ENCODE results near the gene SMIM13.
"Not testable (repeated sequence)": the region's sequence is repeated elsewhere in the genome, so short reads cannot be mapped to it uniquely, and the experiment has no call there.

Gene SMIM13

DNA sequence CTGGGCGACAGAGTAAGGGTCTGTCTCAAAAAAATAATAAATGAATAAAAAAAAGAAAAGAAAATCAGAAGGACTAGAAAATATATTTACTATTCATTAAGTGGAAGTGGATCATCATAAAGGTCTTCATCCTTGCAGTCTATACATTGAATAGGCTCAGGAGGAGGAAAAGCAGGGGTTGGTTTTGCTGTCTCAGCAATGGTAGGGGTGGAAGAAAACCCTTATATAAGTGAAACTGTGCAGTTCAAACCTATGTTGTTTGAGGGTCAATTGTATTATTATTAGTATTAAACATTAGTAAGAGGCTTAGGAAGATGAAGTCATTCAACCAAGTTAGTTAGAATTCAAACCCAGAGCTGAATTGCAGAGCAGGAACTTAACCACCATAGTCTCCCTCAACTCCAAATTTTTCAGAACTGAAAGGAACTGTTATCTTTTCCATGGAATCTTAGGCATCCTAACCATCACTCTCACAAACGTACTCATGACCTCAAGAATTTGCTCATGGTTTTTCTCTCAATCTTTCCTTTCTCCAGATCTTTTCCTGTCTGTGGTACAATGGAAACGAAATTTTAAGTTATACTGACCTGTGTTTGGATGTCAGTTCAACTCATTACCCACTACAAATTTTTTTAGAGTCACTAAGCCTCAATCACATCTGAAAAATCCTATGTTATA is 7.7 kb upstream of the SMIM13 start:
- no peak for DNase-seq

DNA sequence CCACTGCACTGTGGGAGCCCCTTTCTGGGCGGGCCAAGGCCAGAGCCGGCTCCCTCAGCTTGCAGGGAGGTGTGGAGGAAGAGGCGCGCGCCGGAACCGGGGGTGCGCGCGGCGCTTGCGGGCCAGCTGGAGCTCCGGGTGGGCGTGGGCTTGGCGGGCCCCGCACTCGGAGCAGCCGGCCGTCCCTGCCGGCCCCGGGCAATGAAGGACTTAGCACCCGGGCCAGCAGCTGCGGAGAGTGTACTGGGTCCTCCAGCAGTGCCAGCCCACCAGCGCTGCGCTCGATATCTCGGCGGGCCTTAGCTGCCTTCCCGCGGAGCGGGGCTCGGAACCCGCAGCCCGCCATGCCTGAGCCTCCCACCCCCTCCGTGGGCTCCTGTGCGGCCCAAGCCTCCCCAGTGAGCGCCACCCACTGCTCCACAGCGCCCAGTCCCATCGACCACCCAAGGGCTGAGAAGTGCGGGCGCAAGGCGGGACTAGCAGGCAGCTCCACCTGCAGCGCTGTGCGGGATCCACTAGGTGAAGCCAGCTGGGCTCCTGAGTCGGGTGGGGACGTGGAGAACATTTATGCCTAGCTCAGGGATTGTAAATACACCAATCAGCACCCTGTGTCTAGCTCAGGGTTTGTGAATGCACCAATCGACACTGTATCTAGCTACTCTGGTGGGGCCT is 6.4 kb upstream of the SMIM13 start:
- not testable (repeated sequence) for DNase-seq

DNA sequence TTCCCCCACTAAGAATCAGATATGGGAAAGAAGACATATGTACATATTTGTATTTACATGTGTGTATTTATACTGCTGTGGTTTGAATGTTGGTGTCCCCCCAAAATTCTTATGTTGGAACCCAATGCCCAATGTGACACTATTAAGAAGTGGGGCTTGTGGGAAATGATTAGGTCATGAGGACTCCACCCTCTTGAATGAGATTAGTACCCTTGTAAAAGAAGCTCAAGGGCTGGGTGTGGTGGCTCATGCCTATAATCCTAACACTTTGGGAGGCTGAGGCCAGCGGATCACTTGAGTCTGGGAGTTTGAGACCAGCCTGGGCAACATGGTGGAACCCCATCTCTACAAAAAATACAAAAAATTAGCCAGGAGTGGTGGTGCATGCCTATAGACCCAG is 3.9 kb upstream of the SMIM13 start:
- DNase-seq, result no peak

DNA sequence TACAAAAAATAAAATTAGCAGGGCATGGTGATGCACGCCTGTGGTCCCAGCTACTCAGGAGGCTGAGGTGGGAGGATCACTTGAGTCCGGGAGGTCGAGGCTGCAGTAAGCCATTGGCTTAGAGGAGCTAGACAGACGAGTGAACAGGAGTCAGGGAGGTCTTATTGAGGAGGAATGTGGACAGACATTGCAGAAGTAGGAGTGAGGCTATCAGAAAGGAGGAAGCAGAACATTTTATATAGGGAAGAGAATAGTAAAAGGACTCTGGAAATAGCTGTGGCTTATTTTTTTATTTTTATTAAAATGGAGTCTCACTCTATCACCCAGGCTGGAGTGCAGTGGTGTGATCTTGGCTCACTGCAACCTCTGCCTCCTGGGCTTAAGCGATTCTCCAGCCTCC is 2.5 kb upstream of the SMIM13 start:
- not testable (repeated sequence) for DNase-seq

DNA sequence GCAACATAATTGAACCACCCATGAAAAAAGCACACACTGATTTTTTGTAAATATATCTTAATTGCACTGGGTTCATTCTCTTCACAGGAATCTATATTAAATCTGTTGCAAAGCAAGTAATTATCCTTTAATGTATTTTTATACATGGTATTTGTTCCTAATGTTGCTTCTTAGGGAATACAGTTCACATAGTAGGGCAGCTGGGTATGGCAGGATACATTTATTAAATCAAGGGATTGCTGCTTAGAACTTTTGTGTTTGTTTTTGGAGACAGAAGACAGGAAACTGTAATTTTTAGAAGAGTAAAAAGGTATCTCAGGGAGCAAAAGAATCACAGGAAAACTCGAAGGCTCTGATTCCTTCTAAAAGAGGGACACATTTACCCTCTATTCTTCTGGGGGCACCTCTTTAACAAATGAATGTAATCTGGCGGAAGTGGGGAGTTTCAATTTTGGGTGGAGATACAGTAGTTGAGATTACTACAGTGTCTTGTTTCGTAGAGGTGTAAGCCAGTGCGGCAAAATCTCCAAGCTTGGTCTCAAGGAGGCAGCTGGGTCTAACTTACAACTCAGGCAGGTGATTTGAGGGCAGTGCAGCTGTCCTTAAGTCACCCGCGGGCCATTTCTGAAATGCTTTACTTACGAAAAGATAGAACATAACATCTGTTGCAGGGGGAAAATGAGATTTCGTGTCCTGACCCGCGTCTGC is 812 bp upstream of the SMIM13 start:
- DNase-seq, result no peak

DNA sequence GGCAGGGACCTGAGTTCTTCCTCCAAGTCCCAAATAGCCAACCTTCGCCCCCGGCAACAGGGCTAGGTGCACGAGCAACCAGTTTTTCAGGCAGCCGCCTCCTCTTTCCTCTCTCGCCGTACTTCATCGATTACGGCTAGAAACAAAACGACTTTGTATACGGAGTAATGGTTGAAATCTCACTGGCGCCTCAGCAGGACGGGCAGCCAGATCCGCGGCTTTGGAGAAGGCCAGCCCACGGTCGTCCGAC is 333 bp upstream of the SMIM13 start:
- no peak for DNase-seq

DNA sequence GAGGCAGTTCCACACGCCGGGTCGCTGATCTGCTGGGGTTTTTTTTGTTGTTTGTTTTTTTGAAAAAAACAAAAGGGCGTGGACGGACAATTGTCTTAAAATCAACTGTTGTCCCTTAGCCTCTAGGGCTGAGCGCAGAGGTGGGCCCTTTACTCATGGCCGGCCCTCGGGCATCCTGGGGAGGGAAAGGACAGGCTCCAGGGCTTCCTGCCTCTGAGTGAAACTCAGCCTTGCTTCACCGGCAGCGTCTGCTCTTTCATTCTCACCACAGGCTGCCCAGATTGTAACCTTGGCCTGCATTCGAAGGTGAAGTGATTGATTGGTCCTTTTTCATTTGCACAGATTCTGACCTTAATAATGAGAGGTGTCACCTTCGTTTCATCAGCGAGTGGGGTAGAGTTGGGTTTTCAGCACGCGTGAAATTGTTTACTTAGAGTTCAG is 797 bp downstream of the SMIM13 start:
- DNase-seq, result no peak

DNA sequence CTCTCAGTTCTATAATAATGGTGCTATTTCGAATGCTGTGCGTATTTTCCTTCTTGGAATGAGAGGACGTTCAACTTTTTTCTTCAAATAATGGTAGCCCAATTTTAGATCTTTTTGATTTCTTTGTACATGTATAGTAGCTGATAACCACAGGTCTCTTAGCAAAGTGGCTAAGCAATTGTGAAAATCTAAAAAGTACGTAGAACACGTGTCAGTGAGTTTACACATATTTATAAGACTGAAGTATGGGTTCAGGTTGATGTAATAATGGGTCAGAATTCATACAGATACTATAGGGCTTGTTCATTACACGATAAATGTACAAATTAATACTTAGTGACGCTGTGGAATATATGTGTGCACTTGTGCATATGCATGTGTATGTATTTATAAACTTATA is 1.3 kb downstream of the SMIM13 start:
- no peak for DNase-seq

DNA sequence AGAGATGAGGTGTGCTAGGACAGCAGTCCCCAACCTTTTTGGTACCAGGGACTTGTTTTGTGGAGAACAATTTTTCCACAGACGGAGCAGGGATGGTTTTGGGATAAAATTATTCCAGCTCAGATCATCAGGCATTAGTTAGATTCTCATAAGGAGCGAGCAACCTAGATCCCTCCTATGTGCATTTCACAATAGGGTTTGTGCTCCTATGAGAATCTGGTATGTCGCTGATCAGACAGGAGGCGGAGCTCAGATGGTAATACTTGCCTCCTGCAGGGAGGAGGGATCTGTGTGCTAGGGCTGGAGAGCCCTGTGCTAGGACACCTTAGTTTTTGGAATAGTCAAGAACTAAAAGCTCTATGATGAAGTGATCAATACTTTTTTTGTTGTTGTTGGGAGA is 2.5 kb downstream of the SMIM13 start:
- no peak for DNase-seq

DNA sequence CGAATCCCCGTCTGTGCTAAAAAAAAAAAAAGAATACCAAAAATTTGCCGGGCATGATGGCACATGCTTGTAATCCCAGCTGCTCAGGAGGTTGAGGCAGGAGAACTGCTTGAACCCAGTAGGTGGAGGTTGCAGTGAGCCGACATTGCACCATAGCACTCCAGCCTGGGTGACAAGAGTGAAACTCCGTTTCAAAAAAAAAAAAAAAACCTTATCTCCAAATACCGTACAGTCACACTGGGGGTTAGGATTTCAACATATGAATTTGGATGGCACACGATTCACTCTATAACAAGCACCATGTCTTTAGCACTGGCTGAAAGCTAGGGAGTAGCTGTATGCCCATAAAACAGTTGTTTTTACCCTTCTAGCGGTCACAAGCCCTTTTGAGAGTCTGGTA is 3.8 kb downstream of the SMIM13 start:
- DNase-seq, result no peak

DNA sequence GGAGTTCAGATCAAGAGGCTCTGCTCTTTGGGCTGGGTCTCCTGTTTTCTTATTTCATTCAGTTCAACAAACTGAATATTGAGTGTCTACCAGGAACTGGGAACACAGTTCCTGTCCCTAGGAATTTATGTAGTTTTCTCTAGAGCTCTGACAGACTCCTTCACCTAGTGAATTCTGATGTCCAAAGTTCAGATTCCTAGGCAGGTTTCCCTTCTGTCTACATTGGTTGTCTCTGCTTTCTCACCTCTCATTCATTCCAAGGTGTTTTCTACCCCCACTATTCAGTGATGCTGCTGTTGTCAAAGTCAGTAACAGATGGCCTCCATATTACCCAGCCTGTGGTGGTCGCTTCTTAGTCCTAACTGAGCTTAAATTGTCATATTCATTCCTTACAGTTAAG is 4.4 kb downstream of the SMIM13 start:
- DNase-seq, result no peak

DNA sequence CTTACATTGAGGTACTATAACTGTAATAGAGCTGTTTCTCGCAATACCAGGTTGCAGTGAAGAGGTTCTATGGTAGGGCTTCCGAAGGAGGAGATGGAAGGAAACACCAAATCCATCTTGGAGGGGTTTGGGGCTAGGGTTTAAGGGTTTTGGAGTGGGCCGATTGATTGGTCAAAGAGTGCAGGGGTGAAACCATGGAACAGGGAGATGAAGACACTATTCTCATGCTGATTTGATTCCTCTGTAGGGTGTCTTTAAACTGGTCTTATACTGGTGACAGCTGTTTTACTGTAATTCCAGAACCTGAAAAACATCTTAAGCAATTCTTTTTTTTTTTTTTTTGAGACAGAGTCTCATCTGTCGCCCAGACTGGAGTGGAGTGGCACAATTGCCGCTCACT is 7.8 kb downstream of the SMIM13 start:
- DNase-seq, result no peak

DNA sequence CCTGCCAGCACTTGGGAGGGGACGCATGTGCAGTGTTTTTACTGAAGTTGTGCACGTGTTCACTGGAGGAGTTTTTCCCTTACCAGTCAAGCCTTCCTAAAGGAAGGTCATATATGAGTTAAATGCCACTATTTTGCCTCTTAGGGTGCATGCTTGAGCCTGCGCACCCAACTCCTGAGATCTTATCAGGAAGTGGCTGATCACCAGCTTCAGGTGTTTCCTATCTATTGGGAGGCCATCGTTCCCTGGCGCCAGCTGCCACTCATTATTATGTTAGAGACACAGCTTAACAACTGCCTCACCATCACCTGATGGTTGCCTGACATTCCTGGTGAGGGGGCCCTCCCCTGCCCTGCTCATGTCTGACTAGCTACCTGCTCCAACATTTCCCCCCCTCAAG is 9.4 kb downstream of the SMIM13 start:
- DNase-seq, result no peak

DNA sequence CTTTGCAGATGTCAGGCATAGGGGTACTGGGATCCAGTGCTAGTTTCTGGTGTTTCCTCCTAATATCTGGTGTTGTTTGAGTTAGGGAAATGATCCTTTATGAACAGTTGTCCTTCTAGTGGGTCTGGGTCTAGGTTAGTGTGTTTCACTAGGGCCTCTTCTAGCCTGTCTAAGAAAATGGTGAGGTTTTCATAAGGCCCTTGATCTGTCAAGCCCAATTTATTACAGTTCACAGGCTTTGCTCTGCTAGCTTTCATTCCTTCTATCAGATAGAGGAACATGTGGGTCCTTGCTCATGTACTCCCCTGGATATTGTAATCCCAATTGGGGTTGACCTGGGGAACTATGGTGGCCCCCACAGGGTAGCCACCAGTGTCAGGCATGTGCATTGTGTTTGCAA is 15.1 kb downstream of the SMIM13 start:
- no peak for DNase-seq

DNA sequence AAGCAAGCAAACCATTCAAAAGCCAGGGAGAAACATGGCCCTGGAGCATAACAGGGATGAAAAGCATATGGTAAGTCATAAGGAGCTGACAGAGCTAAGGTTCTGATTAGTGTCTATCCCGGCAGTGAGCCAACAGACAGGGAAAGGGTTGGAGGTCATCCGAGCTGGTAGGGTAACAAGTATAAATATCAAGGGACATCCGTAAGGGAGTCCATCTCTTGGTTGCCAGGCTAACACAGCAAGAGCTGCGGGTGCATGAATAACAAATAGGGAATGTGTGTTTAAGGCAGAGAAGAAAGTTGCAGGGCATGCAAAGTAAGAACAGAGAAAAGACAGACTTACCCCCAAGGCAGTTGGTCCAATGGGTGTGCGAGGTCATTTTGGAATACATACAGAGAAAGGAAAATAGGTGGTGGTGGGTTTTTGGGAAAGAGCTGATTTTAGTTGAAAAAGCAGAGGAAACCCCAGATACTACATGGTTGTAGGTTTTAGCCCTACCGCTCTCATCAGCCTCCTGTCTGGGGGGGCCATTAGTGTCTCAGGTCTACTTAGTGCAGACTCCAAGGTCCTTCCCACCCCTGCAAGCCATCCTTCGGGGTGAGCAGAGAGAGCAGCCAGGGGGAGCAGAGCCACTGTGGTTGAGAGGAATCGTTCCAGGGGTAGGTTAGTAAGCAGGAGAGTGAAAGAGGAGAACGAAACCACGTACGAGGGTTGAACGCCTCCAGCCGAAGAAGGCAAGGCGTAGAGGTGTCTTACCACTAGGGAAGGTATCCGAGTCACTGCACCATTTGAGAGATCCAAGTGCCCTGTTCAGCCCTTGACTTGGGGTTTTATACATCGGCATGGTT is 17.5 kb downstream of the SMIM13 start, which contains the start of gene ERVFRD-1:
ERVFRD-1 (minus strand) TSS at position 805 of the 848 bp plus-strand sequence. CDS start 6,415 bp downstream, outside the sequence.
- no peak for DNase-seq

DNA sequence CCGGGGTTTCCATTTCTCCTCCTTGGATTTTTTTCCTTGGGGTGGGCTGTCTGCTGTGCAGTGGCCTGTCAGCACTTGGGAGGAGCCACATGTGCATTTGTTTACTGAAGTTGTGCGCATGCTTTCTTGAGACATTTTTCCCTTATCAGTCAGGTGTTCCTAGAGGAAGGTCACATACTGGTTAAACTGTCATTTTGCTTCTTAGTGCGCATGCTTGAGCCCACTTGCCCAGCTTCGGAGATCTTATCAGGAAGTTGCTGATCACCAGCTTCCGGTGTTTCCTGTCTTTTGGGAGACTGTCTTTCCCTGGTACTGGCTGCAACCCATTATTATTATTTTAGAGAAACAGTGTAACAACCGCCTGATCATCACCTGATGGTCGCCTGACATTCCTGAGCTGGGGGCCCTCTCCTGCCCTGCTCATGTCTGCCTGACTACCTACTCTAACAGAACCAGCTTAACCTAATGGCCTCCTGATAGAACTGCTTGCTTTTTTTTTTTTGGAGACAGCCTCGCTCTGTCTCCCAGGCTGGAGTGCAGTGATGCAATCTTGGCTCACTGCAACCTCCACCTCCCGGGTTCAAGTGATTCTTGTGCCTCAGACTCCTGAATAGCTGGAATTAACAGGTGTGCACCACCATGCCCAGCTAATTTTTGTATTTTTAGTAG is 18.3 kb downstream of the SMIM13 start:
- no peak for DNase-seq

DNA sequence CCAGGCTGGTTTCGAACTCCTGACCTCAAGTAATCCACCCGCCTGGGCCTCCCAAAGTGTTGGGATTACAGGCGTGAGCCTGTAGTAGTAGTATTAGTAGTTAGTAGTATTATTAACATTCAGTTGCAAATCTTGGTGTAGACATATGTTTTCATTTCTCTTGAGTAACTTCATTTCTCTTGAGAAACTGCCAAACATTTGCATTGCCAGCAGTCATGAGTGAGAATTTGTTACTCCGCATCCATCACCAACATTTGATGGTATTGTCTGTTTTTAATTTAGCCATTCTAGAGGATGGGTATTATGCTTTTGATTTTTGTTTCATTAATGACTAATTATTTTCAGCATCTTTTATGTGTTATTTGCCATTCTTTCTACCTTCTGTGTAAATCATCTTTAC is 19.4 kb downstream of the SMIM13 start:
- no peak for DNase-seq

DNA sequence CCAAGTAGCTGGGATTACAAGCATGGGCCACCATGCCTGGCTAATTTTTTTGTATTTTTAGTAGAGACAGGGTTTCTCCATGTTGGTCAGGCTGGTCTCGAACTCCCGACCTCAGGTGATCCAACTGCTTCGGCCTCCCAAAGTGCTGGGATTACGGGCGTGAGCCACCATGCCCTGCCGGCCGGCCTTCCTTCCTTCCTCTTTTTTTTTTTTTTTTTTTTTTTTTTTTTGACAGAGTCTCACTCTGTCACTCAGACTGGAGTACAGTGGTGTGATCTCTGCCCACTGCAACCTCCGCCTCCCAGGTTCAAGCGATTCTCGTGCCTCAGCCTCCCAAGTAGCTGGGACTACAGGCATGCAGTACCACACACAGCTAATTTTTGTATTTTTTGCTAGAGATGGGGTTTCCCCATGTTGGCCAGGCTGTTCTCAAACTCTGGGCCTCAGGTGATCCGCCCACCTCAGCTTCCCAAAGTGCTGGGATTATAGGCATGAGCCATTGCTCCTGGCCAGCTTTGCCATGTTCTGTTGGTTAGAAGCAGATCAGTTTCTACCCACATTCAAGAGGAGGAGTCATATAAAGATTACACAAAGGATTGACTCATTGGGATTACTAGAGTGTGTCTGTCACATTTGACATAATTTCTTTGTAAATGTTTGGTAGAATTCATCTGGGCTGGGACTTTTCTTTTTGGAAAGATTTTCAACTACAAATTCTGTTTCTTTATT is 22.3 kb downstream of the SMIM13 start:
- DNase-seq, result not testable (repeated sequence)

DNA sequence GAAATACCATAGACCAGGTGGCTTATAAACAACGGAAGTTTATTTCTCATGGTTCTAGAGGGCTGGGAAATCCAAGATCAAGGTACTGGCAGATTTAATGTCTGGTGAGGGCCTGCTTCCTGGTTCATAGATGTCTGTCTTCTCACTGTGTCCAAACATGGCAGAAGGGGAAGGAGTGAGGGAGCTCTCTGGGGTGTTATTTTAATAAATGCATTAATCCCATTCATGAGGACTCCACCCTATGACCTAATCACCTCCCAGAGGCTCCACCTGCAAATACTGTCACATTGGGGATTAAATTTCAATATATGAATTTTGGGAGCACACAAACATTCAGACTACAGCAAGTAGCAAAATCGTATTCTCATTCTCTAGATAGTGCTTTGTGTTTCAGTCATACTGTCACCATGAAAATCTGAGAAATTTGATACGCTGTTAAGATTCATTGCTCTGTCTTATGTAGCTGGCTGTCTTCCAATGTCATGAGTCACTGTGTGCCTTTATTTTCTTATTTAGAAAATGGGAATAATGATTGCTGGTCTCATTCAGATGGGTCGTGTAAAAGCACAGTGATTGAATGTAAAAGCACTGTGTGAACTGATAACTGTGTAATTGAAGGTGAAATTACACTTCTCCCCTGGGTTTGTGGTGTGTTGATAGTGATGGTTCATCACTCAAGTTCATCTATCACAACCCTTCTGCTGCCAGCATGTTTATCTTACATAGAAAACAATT is 26.8 kb downstream of the SMIM13 start:
- DNase-seq, result no peak

DNA sequence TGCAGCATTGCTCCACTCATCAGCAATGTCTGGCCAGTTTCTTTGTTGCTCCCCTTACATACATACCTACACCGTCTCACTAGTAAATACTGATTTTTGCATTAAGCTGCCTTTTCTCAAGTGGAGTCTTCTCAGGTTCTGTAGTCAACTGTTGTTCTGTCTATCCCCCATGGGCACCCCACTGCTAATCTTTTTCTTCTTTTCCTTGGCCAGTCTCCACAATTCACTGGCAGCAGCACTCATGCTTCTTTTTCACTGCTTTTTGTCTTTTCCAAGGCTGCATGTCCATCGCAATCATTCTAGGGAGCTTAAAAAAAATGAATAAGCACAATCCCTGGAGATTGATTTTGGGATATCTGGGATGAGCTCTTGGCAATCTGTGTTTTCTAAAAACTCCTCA is 28.2 kb downstream of the SMIM13 start:
- no peak for DNase-seq

DNA sequence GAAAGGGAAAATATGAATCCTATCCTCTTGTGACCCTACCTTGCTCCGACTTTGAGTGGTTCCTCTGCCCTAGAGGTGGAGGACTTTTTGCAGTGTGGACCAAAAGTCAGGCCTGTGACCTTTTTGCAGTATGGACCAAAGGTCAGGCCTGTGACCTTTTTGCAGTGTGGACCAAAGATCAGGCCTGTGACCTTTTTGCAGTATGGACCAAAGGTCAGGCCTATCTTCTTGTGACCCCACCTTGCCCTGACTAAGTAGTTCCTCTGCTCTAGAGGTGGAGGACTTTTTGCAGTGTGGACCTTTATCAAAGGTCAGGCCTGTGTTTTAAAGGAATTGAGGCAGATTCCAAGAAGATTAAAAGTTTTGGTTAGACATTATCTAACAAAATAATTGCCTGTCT is 28.7 kb downstream of the SMIM13 start:
- no peak for DNase-seq
